Stimulated activated CD8-positive, alpha-beta memory T cell treated with anti-CD3 and anti-CD28 coated beads, Interleukin-7, amount 100 ng/mL, for 24 hours (primary cell): ENCODE measurements around the gene TEDC1.

Experiments used
- DNase-seq: peaks from one replicate; pipeline ENCODE4 v3.0.0-alpha.2; 2020; ENCODE audit warnings: low read depth

TEDC1 gene

GRCh38 chr14:105490572-105491365, at the start of gene TEDC1:
TSS of gene TEDC1 (plus strand) at chr14:105491246. CDS start at chr14:105491376, 130 bp downstream.
- DNase-seq: peak; percentile 96

GRCh38 chr14:105442125-105442524, 48.9 kb upstream of the TEDC1 start:
- DNase-seq: no peak

- no peak for DNase-seq
Measured at GRCh38 chr14:105442834-105443233, 48.2 kb upstream of the TEDC1 start.

DNA sequence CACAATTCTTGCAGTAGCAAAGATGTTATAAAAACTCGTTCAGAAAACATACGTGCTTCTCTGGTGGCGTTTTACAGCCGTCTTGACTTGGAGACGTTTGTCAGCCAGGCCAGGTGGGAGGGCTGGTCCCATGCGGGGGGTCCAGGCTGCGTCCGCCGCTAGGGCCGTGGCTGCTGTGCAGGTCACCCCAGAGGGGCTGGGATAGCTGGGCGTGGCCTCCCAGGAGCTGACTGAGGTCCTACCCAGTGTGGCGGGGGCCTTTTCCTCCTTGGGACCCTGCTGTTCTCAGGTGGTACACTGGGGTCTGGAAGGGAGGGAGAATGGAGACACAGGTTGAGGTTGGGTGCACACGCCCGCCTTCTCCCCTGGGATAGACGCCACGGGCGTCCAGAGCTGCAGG, 46.2 kb upstream of the TEDC1 start:
- DNase-seq: no peak

DNA sequence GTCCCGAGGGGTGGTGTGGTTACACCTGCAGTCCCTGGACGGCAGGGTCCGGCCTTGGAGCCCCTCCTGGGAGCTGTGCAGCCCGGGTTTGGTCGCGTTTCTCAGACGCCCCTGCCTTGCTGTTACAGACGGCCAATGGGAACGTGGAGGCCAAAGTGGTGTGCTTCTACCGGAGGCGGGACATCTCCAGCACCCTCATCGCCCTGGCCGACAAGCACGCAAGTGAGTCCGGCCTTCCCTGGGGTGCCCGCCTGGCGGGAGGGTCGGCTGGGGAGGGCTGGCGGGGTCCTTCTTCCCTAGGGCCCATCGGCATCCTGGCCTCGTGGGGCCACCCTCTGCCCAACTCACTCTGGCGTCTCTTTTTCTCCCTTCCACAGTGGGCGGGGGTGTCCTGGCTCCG, 45.8 kb upstream of the TEDC1 start:
- DNase-seq: no peak

GRCh38 chr14:105445901-105446845, 44.9 kb upstream of the TEDC1 start:
- DNase-seq: no peak

DNA sequence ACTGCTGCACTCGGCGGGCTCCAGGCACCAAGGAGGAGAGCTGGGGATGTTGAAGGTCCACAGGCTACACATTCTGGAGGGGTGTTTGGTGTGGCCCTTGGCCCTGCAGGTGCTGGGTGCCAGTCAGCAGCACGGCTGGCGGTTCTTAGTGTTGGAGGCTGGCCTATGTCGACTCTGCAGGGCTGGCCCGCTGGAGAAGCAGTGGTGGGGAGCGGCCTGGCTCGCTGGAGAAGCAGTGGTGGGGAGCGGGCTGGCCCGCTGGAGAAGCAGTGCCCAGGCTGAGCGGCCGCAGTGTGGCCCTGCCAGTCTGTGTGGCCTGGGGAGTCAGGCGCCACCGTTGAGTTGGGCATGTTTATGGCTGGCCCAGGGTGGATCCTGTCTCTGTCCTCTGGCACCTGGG, 44.1 kb upstream of the TEDC1 start:
- DNase-seq: no peak

DNA sequence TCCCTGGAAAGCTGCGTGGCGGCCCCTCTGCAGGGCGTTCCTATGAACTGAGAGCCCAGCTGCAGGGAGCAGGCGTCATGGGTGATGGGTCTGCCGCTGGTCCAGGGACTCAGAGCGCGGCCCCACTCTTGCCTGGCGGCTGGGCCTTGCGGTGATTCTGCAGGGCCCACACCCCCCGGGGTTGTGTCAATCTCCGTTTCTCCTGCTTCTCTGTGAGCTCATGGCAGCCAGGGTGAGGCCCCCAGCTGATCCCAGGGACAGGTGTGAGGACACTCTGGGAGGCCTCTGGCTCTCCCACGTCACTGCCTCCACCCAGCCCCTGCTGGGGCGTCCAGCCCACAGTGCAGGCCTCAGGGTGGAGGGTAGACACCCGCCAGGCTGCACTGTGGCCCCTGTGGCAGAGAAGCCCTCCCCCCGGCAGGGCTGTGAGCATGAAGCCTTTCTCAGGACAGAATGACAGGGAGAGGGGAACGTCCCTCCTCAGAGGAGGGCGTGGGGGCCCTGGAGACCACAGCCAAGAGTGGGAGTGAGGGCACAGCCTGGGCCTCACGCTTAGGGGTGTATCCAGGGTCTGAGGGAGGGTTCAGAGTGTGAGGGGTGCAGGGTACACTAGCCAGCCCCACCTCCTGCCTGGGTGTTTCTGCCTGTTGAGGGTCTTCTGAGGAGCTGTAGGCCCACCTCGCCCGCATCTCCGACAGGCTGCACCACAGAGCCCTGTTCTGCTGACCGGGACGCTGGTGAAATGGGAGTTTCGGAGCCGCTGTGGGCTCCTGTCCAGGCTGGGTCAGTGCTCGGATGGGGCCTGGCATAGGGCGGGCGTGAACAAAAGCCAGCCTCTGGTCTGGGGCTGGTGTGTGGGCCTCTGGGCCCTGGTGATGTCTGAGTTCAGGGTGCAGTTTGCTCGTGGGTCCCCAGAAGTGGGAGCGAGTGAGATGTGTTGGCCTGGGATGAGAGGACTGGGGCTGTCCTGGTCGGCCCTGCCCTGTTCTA, 43.1 kb upstream of the TEDC1 start:
- DNase-seq: no peak

- peak; percentile 29 for DNase-seq
Measured at GRCh38 chr14:105448706-105449111, 42.3 kb upstream of the TEDC1 start.

DNA sequence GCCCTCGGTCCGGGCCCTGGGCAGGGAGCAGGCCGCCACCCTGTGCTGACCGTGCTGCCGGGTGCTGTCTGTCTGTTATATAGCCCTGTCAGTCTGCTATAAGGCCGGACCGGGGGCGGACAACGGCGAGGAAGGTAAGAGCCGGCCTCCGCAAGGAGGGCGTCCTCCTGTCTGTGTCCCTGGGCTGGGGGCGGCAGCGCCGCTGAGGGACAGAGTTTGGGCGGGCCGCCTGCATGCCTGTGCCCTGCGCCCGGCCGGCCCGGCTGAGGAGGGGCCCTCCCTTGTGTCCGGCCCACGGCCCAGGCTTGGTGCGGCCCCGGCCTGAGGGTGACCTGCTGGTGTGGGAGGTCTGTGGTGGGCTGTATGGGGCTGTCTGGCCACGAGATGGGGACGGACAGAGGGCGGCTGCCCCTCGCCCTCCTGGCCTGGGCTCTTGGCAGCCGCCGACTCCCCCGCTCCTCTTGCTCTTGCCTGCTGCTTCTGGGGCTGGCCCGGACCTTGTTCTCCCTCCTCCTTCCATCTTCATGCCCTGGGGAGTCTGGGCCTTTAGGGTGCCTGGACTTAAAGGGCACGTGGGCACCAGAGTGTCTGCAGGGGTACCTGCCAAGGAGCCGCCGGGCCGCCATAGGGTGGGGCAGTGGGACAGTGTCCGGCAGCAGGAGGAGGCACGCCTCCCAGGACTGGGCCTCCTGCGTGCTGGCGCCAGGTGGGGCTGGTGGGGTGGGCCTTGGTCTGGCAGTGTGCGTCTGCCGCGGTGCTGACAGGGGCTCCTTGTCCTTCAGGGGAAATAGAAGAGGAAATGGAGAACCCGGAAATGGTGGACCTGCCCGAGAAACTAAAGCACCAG, 41.5 kb upstream of the TEDC1 start:
- no peak for DNase-seq

DNA sequence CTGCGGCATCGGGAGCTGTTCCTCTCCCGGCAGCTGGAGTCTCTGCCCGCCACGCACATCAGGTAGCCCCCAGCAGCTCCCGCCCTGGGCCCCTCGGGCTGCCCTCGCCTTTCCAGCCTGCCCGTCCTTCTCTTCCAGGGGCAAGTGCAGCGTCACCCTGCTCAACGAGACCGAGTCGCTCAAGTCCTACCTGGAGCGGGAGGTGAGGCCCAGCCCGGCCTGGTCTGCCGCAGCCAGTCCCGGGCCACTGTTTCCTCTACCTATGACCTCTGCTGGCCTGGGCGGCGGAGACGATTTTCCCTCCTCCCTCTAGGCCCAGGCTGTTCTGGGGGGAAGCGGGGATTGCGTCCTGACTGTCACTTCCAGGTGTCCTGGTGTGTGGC, 40.9 kb upstream of the TEDC1 start:
- DNase-seq: no peak

DNA sequence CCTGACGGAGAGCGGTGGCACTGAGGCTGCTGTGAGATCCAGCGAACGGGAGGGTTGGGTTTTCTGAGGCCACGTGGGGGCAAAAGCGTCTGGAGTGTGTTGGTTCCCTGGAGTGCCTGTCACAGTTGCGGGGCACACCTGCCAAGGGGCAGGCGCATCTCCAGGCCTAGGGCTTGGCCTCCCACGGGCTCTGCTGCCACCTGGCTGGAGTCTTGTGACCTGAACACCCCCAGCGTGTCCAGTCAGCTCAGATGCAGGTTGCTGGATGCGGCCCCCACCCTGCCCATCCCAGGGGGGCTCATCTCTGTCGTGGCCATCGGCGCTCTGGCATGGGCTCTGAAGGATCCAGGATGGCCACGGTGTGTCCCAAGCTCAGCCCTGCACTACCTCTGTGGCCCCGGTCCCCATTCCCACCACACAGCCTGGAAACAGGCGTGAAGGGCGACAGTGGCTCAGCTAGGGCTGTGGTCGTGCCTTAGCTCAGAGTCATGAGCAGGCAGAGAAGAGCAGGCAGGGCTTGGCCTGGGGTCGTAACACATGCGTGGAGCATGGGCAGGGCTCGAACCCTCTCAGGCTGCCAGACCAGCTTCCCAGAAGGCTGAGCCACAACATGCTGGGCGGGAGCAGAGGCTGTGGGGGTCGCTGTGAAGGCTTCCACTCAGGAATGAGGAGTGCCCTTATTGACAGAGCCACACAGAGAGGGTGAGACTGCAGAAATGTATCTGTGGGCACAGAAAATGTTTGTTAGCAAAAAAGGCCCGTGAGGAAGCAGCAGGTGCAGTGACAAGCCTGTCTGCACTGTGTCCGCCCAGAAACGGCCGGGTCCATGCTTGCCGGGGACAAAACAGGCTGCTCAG, 40.0 kb upstream of the TEDC1 start:
- no peak for DNase-seq

DNA sequence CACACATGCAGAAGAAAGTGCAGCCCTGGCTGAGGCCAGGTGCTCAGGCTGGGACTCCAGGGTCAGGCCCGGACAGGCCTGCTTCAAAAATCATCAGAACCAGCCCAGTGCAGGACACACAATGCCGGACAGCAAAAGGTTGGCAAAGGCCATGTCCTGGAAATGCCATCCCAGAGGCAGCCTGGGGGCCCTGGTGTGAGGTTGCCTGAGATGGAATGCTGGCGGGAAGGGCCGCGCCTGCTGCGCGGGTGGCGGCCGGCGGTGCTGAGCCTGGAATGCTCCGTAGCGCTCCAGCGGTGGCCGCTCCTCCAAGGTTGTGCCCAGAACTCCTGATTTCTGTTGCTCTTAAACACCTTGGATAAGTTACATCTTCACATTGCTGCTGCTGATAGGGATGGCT, 38.1 kb upstream of the TEDC1 start:
- DNase-seq: no peak

GRCh38 chr14:105453847-105454246, 37.2 kb upstream of the TEDC1 start:
- no peak for DNase-seq

GRCh38 chr14:105455086-105455640, 35.9 kb upstream of the TEDC1 start:
- no peak for DNase-seq

DNA sequence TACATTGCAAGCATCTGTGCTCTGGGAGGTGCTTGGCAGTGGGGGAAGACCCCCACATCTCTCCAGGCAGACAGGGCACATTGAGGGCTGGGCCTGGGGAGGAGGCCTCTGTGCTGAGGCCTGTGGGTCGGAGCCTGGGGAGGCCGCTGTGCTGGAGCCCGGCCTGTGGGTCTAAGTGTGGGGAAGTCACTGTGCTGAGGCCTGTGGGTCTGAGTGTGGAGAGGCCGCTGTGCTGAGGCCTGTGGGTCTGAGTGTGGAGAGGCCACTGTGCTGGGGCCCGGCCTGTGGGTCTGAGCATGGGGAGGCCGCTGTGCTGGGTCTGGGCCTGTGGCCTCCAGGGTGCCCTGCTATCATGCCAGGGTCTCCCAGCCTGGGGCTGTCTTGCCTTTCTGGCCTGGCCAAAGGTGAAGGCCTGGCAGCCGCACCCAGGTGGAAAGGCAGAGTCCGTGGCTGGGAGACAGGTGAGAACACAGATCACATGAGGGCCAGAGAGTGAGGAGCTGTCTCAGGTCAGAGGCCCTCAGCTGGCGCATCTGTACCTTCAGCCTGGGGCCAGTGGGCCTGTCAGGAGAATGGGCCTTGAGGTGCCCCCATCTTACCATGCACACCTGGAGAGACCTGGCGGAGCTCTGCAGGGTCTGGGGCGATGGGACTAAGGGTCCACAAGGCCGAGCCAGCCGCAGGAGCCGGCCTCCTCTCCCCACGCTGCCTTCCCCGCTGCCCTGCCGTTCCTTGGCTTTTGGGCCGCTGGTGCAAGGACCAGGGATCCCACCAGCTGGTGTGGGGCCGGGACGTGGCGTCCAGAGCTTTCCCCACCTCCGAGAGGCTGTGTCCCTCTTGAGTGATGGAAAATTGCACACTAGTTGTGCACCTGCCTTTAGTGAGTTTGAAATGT, 35.0 kb upstream of the TEDC1 start:
- DNase-seq: no peak

GRCh38 chr14:105456736-105457617, 34.1 kb upstream of the TEDC1 start:
- no peak for DNase-seq

DNA sequence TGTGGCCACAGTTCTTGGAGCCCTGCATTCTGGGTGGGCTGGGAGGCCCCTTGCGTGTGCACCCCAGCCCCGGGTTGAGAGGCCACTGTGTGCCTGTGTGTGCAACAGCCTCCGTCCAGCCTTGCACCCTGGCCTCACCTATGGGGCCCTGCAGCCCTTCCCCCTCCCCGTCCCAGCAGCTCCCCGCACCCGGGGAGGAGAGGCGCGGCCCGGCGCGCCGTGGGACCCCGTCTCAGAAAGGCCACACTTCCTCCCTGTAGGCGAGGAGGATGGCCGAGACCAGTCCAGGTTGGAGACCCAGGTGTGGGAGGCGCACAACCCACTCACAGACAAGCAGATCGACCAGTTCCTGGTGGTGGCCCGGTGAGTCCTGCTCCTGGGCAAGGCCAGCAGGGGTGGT, 33.0 kb upstream of the TEDC1 start:
- DNase-seq: no peak
